NCI-H146 (cell line): Measurements from ENCODE around the gene HHLA2.
A peak's percentile ranks its signal among the peaks of the same experiment; 100 is the strongest.

Source experiments
- DNase-seq: peaks from one replicate; lab custom pipeline; 2025; lab: John Stamatoyannopoulos, UW

HHLA2 gene

DNA sequence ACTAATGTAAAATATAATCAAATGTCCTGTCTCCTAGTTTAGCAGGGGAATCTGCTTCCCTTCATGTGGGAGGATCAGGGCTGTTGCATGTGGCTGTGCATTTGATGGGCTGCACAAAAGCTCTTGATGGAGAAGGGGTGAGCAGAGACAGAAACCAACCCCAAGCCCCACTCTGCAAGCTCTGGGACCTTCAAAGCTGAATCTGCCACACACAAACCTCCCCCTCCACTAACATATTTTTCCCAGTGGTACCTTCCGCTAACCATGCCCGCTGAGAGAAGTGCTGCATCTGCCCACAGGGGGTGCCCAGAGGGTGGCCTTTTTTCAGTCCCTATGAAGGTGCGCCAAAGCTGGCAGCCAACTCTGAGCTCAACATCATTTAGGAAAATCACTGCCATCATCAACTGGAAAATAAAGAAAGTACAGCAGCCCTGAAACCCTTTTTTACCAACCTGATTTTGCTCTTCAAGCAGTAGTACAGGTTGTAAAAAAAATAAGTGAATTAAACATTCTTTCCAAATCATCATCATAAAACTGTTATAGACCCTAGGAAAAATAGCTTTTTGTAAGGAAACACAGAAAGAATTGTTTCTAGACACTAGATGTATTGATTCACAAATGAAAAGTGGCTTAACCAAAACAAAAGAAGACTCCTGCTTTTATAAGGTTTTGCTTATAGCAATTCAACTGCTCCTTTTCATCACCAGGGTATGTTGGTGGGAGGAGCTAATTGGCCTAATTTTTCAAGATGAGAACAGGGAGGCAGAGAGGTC, 97.0 kb downstream of the HHLA2 start:
- peak; percentile 64 for DNase-seq

- DNase-seq: no peak
These were observed 97.7 kb downstream of the HHLA2 start for GRCh38 chr3:108394016-108394415.

GRCh38 chr3:108394563-108394962, 98.2 kb downstream of the HHLA2 start:
- DNase-seq: no peak

DNA sequence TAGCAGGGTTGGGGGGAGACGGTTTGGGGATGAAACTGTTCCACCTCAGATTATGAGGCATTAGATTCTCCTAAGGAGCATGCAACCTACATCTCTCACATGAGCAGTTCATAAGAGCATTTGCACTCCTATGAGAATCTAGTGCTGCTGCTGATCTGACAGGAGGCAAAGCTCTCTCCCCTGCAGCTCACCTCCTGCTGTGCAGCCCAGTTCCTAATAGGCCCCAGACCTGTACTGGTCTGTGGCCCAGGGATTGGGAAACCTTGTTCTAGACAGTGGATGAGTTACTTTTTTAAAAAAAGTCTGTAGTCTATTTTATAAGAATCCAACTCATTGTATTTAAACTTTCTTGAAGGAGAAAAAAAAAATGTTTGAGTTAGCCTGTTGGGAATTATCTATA, 100.0 kb downstream of the HHLA2 start:
- DNase-seq: peak; percentile 24

GRCh38 chr3:108398510-108398909, 102.2 kb downstream of the HHLA2 start:
- DNase-seq: no peak

GRCh38 chr3:108401836-108402235, 105.5 kb downstream of the HHLA2 start:
- DNase-seq: no peak

- DNase-seq: no peak
These were observed 106.8 kb downstream of the HHLA2 start for GRCh38 chr3:108403198-108403597.

GRCh38 chr3:108403686-108404345, 107.5 kb downstream of the HHLA2 start:
- no peak for DNase-seq

GRCh38 chr3:108404368-108404767, 108.0 kb downstream of the HHLA2 start:
- DNase-seq: no peak

- DNase-seq: no peak
These were observed 109.8 kb downstream of the HHLA2 start for GRCh38 chr3:108406063-108406660.

- DNase-seq: no peak
These were observed 110.4 kb downstream of the HHLA2 start for GRCh38 chr3:108406661-108407206.

DNA sequence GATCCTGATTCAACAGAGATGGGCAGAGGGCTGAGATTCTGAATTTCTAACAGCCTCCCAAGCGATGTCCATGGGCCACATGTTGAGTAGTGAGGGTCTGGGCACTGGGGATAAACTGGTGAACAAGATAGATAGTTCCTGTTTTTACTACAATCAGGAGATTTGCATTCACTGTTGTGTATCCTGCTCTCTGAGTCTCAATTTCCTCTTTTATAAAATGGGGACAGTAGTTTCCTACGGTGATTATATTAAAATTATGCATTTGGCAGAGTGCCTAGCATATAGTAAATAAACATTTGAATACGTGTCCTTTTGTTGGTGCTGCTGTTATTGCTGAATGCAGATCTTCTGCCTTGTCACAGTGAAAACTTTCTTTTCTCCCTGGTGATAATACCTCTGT, 111.5 kb downstream of the HHLA2 start:
- DNase-seq: no peak

DNA sequence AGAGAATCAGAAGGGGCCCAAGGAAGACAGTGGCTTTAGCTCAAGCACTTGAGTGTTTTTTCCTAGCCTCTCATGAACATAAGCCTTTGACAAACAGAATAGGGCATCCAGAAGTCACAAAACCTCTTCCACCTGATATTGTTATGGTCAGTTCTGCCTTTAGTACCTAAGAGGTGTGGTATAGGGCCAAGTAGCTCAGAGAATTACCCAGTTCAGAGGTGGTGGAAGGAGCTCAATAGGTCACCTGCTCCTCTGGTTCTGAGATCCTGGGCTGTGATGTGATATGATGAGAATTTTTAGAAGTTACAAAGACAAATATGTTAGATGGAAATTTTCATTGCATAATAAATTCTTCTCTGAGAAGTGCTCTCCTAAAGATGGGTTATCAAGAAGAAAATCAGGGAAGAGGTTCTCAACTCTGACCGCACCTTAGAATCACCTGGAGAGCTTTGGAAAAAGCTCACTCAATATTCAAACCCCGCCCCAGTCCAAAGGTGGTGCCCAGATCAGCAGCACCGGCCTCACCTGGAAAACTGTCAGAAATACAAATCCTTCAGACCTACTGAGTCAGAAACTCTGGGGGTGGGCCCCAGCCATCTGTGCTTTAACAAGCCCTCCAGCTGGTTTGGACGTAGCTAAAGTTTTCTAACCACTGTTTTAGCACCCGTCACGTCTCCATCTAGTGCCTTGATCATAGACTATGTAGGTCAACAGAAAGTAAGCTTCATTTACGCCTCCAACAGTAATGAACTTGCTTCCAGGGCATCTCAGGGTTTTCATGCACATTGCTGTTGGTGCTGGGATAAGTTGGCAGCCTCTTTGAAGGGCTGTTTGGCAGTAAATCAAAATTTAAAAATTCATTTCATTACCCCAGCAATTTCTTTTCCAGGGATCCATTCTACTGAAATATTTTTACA, 112.8 kb downstream of the HHLA2 start:
- no peak for DNase-seq

DNA sequence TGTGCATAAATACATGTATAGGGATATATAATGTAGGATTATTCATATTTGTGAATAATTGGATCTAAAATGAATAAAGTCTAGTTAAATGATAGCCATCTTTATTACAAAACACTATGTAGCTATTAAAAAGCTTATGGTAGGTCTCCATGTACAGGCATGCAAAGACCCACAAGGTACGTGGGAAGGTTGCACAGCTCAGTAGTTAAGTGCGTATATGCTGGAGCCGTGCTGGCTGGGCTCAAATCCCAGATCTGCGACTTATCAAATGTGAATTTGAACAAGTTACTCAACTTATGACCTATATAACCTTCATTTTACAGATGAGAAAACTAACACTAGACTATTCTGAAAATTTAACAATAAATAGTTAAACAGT, 113.4 kb downstream of the HHLA2 start:
- no peak for DNase-seq

DNA sequence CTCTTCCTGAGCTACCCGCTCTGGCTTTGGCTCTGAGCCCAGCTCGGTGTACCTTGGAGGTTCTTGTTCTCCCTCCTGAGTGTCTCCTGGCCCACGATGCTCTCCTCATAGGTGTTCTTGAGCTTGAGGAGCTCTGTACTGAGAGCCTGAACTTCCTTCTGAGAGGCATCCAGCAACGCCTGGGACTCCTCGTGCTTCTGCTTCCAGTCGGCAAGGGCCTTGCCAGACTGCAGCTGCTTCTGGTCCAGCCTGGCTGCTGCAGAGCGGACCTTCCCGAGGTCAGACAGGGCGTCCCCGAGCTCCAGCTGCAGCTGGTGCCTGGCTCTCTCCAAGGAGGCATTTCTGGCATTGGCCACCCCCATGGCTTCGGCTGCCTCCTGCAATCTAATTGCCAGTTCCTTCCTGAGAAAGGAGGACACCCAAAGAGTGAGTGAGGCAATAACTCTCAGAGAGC, 114.2 kb downstream of the HHLA2 start:
- no peak for DNase-seq

DNA sequence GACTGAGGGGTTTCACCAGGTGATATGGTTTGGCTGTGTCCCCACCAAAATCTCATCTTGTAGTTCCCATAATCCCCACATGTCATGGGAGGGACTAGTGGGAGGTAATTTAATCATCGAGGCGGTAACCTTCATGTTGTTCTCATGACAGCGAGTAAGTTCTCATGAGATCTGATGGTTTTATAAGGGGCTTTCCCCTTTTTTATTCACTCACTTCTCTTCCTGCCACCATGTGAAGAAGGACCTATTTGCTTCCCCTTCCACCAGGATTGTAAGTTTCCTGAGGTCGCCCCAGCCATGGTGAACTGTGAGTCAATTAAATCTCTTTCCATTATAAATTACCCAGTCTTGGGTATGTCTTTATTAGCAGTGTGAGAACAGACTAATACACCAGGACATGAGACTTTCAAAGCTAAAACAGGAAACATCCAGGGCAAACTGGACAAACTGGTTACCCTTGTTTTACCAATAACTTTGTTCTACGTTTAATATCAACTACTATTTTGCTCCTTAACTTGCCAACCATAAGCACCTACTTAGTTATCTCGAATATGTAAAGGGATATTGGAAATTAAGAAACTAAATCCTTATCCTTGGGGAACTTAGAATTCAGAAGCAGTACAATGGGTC, 115.9 kb downstream of the HHLA2 start:
- DNase-seq: no peak

DNA sequence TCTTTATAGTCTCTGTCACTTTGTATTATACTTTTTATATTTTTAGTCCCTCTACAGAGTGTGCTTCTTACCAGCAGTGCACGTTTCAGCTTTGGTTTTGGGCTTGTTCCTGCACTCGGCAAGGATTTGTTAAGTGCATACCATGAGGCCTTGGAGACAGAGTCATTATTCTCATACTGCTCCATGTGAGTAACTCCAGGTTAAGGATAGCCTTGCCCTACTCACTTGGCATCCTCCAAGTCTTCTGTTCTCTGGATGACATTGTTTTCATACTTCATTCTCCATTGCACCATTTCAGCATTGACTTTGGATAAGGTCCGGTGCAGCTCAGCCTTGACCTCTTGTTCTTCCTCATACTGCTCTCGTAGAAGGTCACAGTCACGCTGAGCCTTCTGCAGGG, 117.7 kb downstream of the HHLA2 start:
- DNase-seq: no peak

GRCh38 chr3:108415661-108416060, 119.3 kb downstream of the HHLA2 start:
- no peak for DNase-seq

DNA sequence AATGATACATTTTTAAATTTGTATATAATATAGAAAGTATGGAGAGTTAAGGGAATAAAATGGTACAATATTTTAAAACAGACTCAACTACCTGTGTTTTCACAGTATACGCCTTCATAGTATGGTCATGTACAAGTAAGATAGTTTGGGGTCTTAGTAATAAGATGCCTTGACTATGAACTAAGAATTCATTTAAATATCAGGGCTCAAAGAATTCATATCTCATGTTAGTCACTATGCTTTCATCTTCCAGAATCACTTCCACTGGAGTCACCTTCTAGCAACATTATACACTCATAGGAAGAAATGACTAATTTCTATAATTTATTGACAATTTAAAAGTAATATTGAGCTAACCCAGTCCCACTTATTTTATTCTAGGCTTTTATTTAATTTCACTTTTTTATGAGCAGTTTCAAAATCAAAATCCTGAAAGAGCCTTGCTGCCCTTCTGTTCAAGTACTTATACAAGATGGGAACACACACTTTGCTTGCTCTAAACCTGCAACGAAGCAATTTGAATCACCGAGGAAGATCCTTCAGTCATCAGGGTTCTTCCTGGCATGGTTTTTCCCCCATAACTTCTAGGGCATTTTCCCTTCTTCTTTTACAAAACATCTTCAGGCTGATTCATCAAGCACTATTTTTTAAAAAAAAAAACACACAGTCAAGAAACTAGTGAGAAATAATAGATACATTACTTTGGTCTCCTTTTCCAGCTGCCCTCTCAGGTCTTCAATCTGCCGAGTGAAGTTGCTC, 119.9 kb downstream of the HHLA2 start:
- no peak for DNase-seq

DNA sequence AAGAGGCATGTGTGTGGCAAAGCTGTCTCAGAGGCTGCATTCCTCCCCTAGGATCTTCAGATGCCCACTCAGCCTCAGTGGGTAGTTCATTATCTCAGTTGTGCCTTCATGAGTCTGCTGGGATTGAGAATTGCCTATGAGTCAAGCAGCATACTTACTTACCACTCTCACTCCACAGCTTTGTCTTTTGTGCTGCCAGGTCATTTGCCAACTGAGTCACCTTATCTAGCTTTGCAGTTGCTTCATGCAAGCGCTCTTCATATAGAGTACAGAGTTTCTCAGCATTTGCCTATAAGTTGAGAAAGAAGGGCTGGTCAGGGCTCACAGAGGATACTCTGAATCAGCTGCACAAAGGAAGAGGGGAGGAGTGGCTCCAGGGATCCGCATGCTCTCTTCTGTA, 124.6 kb downstream of the HHLA2 start:
- DNase-seq: no peak
